HG02623 (cell line): ENCODE results near the gene CMTM5.

Source experiments
- ATAC-seq: cut with Tn5 transposase; IDR thresholded peaks from one replicate; pipeline ENCODE4 v1.9.1; 2021; ENCODE audit warnings: moderate library complexity; ENCODE audit not compliant: unreplicated experiment

Gene CMTM5

GRCh38 chr14:23358042-23358441, 18.8 kb upstream of the CMTM5 start:
- no peak for ATAC-seq

DNA sequence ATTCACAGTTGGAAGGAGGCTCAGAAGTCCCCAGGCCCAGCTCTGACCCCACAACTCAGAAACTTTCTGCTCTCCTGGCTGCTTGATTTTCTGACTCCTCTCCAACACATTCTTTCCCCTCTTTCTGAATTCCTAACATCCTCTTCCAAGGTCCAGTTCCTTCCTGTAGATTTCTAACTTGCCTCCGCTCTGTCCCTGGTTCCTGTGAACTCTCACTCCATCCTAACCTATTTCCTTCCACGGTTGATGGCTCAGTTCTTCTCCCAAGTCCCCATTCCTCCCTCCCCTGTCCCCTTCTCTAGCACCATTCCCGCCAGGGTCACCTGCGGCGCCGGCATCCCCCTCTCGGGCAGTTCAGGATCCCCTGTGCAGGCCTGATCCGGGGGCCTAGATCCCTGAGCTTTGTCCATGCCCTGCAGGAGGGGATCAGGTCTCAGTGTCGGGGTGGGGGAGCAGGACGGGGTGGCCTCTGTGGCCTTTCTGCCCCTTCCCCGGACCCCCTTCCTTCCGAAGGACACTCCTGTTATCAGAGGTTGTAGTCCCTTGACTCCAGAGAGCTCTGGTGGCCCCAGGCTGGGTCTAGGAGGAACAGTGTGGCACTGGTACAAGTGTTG, 18.2 kb upstream of the CMTM5 start:
- no peak for ATAC-seq

DNA sequence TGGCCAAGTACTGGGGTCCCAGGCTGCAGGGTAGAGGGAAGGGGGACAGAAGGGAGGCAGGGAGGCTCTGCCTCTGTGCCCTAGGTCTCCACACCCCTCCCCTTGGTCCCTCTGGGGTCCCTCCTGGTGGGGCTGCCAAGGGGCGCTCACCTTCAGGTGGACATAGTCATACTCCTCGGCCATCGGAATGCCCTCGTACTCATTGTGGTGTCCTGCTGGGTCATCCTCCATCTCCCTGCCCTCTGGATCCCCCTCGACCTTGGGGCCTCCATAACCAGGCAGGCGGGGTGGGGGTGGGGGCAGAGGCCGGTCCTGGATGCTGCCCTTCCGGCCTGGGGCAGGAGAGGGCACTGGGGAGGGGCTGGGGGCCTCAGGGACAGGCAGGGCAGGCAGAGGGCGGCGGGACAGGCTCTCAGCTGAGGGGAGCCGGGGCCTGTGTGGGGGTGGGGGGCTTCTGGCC, 17.6 kb upstream of the CMTM5 start:
- ATAC-seq, result no peak

DNA sequence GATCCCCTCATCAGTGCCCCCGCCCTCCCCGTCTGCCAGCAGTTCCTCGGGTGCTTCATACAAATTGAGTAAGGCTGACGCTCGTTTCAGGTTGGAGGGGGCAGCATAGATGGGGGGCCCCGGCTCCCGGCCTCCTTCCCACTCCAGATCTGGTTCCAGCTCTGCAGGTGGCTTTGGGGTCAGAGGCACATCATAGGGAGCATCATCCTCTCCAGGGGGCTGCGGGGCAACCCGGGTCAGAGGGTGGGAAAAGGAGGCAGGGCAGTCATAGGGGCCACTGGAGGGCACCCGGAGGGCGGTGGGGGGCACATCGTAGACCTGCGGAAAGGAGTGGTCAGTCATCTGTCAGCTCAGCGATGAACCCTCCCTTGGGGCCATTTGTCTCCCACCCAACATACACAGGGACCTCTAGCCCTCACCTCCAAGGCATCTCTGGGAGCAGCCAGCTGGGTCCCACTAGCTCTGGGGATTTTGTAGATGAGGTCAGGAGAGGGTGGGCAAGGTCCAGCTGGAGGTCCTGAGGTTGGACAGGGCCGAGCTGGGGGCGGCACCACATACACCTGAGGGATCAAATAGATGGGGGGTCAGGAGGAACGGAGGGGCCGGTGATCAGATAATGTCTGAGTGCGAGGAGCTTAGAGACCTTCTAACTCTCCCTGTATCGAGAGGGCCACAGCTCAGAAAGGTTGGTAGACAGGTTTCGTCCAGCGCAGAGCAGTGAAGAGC, 17.0 kb upstream of the CMTM5 start:
- no peak for ATAC-seq

DNA sequence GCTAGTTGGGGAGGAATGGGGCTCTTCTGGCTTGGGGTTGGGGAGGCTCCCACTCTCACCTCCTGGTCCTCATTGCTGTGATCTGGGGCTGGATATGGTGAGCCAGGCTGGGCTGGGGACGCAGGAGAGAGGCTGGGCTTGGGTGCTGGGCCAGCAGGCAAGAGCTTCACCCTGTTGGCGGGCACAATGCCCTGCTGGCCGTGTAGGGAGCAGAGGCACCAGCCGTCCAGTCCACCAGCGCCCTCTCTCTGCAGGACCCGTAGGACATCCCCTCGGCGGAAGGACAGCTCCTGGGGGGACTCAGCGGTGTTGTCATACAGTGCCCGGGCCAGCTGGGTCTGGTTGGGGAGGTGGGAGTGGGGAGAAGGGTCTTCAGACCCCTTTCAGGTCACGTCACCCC, 16.4 kb upstream of the CMTM5 start:
- ATAC-seq, result no peak

DNA sequence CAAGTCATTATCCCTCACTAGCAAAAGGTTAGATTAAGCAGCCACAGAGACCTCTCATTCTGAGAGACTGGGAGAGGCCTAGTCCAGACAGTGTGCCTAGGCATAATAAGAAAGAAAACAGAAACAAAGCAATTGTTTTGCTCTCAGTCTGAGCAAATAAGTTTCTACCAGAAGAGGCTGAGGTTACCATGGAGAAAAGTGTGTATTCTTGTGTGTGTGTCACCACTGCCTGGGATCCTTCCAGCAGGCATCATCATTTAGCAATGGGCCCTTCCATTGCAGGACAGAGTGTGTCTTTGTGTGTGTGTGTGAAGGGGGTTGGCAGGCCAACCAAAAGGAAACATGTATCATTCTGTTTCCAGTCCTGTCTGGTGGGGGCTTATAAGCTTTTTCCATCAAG, 15.5 kb upstream of the CMTM5 start:
- ATAC-seq, result no peak

DNA sequence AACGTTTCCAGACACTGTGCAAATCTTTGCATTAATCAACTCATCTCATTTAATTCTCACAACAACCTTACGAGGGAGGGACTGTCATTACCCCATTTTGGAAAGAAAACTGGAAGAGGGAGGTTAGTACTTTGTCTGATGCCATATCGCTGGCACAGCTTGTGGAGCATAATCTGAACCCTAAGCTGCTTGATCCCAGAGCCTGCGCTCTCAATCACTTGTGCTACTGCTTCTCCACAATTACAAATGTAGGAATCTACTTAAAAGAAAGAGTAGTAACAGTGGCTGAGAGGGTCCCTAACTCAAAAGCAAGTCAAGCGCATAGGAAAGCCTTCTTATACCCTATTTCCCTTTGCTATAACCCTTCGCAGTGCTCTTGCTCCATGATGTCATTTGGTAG, 15.1 kb upstream of the CMTM5 start:
- no peak for ATAC-seq

GRCh38 chr14:23362200-23362599, 14.6 kb upstream of the CMTM5 start:
- no peak for ATAC-seq

DNA sequence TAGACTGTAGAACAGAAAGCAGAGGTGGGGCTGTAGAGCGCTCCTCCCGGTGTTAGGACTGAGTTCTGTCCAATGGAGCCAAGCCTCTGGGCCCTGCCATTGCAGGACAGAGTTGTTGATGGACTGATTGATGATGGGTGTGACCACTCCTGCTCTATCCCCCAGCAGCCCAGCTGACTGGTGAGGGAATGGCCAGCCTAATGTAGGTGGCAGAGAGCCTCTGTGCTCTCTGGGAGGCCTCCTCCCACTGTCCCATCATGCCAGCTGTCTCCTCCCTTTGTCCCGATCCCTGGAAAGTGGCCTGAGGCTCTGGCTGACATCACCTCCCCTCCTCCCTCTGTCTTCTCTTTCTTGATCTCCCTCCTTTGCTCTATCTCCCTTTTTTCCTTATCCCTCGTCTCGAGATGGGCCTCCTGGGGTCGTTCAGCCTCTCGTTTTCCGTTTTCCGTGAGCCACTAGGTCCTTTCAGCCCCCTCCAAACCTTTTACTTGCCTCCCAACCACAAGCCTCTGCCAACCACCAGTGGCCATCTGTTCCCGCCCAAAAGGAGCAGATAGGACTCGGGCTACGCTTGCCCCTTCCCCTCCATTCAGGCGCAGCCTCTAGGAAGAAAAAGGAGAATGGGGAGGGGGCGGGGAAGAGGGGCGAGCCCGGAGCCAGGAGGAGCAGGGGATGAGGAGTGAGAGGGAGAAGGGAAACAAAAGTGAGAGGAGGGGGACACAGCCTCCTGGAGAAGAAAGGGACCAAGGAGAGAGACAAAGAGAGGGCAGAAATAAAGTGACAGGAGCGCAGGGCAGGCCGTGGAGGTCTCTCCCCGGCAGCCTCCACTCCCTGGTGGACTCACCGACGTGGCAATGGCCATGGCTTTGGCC, 12.4 kb upstream of the CMTM5 start:
- no peak for ATAC-seq

DNA sequence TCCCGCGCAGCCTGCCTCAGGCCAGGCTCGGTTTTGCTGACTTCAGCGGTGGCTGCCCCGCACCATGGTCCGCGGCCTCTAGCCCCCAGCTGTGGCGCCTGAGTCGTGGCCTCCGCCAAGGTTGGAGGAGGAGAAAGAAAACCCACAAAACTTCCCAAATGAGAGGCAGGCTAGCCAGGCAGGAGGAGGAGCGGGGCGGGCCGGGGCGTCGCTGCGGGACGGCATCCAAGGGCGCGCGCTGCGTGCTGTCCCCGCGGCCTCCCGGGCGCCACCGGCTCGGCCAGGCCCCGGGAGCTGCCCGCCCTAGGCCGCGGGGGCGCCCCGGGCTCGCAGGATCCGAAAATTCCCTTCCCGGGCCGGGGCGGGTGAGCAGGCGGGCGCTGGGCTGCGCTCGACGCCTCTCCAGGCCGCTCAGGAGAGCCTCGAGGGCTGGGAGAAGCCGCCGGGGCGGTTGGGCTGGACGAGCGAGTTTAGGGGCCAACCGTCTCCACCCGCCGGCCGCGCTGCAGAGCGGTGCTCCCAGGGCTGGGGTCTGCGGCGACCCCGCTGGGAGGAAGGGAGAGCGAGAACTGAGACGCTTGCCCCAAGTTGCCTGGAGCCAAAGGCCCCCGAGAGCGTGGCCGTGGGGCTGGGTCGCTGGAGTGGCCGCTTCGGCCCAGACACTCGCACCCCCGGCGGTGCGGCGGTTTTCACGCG, 11.7 kb upstream of the CMTM5 start, which contains the start of gene EFS:
Gene EFS, minus strand, starts transcription at position 137 of the 696 bp plus-strand sequence. CDS start 147 bp downstream, outside the sequence.
- no peak for ATAC-seq

- ATAC-seq, result no peak
Observed at GRCh38 chr14:23365732-23366425, 11.0 kb upstream of the CMTM5 start.

- no peak for ATAC-seq
Observed at GRCh38 chr14:23366426-23366921, 10.4 kb upstream of the CMTM5 start.

DNA sequence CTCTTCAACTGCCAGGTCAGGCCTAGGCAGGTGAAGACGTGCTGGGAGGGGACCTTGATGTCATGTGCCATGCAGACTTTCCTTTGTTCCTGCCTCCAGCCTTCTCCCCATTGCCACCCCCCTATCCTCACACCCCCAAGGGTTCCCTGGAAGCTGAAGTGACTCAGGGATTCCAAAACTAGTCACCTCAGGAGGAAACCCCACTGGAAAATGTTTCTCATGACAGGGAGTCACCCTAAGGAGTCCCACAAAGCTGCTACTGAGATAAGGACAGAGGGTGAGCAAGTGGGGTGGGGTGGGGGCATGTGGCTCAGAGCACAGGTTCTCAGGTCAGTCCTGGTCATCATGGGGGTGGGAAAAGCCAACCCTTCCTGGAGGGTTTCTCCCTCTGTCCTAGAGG, 6.6 kb upstream of the CMTM5 start:
- ATAC-seq, result no peak

DNA sequence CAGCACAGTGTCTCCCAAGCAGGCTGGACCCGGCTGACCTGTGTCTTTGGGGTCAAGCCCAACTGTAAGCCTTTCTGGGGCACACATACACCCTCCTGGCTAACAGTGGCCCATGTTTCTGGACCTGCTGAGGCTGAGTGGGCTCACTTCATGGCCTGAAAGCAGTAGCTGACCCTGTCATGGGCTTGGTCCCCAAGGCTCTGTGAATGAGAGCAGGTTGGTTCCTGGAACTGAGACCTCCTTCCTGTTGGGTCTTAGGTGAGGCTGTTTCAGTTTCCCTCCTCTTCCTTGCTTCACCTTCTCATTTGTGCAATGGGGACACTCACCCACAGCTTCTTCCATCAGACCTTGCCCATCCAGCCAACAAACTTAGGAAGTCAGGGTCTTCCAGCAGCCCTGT, 5.0 kb upstream of the CMTM5 start:
- no peak for ATAC-seq

DNA sequence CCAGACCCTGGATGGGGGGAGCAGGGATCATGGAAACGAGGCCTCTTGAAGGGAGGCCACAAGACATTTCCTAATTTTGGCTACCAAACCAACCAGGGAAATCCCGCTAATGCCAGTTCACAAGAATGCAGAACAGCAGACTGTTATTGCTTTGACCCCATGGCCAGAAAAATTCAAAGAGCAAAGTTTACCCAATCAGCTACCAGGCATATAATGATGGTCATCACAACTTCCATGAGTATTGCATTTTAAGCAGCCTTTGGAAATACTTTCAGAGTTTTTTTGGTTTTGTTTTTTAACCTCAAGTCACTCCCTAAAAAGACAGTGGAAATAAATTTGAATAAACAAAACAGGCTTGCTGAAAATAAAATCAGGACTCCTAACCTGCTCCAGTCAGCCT, 4.3 kb upstream of the CMTM5 start, which contains the start of gene IL25:
Gene IL25, plus strand, starts transcription at position 301 of the 400 bp plus-strand sequence.
- ATAC-seq, result no peak

DNA sequence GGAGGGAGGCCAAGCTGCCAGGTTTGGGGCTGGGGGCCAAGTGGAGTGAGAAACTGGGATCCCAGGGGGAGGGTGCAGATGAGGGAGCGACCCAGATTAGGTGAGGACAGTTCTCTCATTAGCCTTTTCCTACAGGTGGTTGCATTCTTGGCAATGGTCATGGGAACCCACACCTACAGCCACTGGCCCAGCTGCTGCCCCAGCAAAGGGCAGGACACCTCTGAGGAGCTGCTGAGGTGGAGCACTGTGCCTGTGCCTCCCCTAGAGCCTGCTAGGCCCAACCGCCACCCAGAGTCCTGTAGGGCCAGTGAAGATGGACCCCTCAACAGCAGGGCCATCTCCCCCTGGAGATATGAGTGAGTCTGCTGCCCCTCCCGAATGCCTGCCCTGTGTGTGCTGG, 3.8 kb upstream of the CMTM5 start:
- no peak for ATAC-seq

DNA sequence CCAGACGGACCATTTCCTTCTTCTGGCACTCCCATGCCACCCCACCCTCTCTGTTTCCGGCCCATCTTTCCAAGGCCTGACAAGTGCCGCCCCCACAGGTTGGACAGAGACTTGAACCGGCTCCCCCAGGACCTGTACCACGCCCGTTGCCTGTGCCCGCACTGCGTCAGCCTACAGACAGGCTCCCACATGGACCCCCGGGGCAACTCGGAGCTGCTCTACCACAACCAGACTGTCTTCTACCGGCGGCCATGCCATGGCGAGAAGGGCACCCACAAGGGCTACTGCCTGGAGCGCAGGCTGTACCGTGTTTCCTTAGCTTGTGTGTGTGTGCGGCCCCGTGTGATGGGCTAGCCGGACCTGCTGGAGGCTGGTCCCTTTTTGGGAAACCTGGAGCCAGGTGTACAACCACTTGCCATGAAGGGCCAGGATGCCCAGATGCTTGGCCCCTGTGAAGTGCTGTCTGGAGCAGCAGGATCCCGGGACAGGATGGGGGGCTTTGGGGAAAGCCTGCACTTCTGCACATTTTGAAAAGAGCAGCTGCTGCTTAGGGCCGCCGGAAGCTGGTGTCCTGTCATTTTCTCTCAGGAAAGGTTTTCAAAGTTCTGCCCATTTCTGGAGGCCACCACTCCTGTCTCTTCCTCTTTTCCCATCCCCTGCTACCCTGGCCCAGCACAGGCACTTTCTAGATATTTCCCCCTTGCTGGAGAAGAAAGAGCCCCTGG, 1.2 kb upstream of the CMTM5 start:
- ATAC-seq, result no peak

GRCh38 chr14:23377198-23377550, 328 bp downstream of the CMTM5 start:
- ATAC-seq, result no peak
